GM12874 (cell line): ENCODE results near the gene ZNF117.

ENCODE experiments used
- TF ChIP-seq, protein P1 (sequence below): IDR thresholded peaks from 2 replicates; pipeline ENCODE4 v1.5.1; 2011; ENCODE audit warnings: low read depth, mild to moderate bottlenecking, control low read depth, low read length, moderate library complexity; ENCODE audit not compliant: insufficient read depth

The ZNF117 gene

DNA sequence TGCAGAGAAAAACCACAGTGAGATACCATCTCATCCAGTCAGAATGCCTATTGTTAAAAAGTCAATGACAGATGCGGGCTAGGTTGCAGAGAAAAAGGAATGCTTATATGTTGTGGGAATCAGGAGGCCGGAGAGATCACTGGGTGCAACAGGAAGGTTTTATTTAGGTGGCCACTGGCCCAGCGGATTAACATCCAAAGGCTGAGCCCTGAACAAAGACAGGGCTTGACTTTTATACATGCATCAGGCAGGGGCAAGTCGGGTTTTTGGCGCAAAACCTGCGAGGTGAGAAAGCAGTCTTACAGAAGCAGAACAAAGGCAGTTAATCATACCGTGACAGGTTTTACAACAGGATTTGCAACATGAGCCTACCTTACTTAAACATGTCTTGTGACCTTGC lies 620 bp downstream of the ZNF117 start:
- TF ChIP-seq, protein P1, sequence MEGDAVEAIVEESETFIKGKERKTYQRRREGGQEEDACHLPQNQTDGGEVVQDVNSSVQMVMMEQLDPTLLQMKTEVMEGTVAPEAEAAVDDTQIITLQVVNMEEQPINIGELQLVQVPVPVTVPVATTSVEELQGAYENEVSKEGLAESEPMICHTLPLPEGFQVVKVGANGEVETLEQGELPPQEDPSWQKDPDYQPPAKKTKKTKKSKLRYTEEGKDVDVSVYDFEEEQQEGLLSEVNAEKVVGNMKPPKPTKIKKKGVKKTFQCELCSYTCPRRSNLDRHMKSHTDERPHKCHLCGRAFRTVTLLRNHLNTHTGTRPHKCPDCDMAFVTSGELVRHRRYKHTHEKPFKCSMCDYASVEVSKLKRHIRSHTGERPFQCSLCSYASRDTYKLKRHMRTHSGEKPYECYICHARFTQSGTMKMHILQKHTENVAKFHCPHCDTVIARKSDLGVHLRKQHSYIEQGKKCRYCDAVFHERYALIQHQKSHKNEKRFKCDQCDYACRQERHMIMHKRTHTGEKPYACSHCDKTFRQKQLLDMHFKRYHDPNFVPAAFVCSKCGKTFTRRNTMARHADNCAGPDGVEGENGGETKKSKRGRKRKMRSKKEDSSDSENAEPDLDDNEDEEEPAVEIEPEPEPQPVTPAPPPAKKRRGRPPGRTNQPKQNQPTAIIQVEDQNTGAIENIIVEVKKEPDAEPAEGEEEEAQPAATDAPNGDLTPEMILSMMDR, result no peak

DNA sequence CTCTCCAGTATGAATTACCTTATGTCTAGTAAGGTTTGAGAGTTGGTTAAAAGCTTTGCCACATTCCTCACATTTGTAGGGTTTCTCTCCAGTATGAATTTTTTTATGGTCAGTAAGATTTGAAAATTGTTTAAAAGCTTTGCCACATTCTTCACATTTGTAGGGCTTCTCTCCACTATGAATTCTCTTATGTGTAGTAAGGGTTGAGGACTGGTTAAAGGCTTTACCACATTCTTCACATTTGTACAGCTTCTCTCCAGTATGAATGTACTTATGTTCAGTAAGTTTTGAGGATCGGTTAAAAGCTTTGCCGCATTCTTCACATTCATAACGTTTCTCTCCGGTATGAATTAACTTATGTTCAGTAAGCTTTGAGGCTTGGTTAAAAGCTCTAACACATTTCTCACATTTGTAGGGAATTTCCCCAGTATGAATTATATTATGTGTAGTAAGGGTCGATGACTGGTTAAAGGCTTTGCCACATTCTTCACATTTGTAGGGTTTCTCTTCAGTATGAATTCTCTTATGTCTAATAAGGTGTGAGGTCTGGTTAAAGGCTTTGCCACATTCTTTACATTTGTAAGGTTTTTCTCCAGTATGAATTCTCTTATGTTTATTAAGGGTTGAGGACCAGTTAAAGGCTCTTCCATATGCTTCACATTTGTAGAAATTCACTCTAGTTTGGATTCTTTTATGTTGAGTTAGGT lies 12.2 kb downstream of the ZNF117 start:
- TF ChIP-seq, protein P1, result no peak

DNA sequence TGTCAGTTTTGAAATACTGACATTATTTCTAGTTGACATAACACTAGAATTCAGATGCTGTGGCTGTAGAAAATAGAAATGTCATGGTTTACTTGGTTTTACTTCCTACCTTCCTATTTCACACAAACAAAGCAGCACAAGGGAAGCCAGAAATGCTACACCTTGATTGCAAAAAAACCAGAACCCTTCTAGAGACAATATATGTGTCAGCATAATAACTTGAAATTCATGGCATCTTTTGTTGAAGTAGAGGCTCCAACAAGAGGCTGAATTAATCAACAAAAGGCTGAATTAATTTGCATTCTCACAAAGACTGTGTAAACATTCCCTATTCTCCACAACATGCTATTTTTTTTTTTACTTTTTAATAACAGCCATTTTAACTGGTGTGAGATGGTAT lies 25.2 kb downstream of the ZNF117 start:
- TF ChIP-seq, protein P1, result no peak

DNA sequence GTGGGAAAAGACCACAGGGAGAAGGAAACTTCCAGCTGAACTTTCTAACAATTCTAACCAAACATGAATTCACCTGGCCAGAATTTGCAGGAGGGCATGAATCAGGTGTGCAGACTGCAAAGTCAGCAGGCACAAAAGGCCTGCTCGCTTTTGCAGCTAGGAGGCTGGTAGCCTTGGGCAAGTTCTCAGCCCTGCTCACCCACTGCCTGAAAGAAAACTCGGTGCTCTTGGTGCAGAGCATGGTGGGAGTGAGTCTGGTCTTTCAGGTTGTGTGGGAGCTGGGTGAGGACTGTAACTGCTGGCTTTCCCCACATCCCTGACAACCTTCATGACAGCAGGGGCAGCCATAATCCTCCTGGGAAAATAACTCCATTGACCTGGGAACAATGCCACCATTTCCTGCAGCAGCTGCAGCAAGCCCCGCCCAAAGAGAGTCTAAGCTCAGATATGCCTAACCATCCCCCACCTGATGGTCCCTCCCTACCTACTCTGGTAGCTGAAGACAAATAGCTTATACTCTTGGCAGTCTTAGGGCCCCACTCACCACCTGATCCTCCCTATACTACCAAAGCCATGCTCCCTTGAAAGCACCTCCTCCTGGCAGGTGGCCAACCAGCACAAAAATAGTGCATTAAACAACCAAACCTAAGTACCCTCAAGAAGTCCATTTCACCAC lies 31.6 kb downstream of the ZNF117 start:
- TF ChIP-seq, protein P1, result no peak

DNA sequence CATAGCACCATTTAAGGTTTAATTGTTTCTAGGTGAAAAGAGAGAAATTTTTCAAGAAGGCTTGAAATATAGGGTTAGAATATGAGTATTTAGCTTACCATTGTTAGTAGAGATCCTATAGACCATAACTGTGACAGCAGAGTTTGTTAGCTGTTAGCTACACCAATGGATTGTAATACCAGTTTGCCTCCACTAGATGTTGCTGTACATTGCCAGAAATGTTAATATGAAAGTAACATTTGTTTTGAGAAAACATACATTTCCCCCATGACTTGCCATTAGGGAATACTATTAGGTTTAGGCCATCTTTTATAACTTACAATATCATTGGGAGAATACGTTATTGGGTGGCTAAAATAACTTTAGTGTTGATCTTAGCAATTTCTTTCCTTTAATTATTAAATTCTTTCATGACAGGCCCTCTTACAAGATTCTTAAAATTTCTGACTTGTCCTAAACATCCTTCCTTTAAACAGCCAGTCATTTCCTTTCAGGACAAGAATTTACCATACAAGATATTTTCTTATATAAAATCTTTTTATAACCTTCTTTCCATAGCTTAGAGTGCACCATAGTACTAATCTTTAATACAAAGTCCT lies 39.5 kb downstream of the ZNF117 start:
- TF ChIP-seq, protein P1, result peak; percentile 52; the same call in 1 of the 2 replicates

DNA sequence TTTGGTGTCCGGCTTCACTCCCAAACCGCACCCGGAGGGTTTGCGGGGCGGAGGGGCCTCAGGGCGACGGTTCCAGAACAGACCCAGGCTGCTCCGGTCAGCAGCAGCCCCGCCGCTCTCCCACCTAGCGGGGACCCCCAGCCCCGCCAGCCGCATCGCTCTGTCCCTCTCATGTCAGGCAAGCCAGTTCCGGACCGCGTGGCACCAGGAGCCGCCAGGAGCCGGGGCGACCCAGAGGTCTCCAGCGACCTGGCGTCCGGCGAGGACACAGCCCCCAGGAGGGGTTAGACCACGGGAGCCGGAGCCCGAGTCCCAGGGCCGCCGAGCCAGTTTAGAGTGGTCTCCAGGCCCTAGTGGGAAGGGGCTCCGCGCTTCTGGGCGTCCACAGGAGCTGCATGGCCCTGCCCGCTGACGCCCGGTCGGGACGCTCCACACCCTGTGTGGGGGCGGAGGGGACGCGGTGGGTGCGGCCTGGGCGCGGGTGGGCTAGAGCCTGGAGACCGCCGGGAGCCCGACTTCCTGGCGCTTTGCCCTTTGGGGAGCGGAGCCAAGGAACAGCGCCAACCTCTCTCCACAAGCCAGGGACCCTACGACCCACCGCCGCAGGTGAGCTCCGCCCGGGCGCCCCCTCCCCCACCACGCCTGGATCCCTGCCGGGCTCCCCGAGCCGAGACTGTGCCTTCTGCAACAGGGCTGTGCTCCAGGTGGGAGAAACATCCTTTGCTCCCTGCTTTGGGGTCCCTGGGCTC lies 43.4 kb downstream of the ZNF117 start:
- TF ChIP-seq, protein P1, result no peak

DNA sequence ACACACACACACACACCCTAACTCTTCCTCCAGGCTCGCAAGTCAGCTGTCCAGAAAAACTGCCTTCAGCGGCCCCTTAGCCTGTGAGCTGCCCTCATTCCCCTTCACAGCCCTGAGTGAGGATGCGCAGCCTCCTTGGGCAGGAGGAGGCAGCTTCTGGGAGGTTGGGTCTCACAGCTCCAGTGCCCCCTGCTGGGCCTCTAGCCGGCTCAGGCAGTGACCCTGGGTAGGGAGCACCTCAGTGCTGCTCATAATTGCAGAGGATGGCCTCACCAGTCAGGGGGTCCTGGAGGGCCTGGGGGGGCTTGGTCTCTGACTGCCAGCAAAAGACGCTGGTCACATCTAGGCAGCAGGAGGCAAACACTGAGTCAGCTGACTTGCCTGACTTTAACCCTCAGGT lies 44.1 kb downstream of the ZNF117 start:
- TF ChIP-seq, protein P1, result no peak
